ENCODE results near the gene PTPRU. TPM values are rescaled to one million over a fixed set of nuclear protein-coding genes. Genes with fewer than 3 reads are reported as not detected.

The PTPRU gene
- total and polyA plus RNA-seq, 2 experiments from 2014 or later: 8.0 to 105 TPM

DNA sequence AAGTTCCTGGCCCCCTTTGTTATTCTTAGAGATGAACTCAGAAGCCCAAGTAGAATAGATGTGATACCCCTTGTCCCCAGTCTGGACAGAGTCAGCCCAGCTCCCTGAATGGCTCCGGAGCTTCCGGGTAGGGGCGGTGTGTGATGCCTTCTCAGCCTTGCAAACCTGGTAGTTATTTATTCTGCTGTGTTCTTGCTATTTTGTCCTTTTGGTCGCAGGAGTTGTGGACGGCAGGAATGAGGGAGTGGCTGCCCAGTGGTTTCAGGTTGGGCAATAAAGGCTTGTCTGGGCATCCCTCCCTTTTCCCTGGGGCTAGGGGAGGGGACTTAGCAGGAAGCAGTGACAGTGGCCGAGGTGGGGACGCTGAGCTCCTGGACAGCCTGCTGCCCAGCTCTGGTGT lies 2.8 kb downstream of the PTPRU start (continued):
- TF ChIP-seq ZNF462 (CRISPR knock-in tag; IDR thresholded peaks at IDR 0.05) (no peak), JUNB (IDR thresholded peaks at IDR 0.05; ENCODE audit: unreplicated experiment) (no peak), EZH2phosphoT487 (IDR thresholded peaks at IDR 0.05; ENCODE audit: unreplicated experiment) (no peak), ZNF114 (CRISPR knock-in tag; IDR thresholded peaks at IDR 0.05) (no peak), ZNF331 (CRISPR knock-in tag; IDR thresholded peaks at IDR 0.05; ENCODE audit: low read depth) (no peak)
- TF ChIP-seq, protein P1, sequence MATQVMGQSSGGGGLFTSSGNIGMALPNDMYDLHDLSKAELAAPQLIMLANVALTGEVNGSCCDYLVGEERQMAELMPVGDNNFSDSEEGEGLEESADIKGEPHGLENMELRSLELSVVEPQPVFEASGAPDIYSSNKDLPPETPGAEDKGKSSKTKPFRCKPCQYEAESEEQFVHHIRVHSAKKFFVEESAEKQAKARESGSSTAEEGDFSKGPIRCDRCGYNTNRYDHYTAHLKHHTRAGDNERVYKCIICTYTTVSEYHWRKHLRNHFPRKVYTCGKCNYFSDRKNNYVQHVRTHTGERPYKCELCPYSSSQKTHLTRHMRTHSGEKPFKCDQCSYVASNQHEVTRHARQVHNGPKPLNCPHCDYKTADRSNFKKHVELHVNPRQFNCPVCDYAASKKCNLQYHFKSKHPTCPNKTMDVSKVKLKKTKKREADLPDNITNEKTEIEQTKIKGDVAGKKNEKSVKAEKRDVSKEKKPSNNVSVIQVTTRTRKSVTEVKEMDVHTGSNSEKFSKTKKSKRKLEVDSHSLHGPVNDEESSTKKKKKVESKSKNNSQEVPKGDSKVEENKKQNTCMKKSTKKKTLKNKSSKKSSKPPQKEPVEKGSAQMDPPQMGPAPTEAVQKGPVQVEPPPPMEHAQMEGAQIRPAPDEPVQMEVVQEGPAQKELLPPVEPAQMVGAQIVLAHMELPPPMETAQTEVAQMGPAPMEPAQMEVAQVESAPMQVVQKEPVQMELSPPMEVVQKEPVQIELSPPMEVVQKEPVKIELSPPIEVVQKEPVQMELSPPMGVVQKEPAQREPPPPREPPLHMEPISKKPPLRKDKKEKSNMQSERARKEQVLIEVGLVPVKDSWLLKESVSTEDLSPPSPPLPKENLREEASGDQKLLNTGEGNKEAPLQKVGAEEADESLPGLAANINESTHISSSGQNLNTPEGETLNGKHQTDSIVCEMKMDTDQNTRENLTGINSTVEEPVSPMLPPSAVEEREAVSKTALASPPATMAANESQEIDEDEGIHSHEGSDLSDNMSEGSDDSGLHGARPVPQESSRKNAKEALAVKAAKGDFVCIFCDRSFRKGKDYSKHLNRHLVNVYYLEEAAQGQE (IDR thresholded peaks at IDR 0.05; ENCODE audit: unreplicated experiment): no peak

Measured in GM23338 (cell line).